GM21825 (cell line): ENCODE results near the gene HINFP.
"Not testable (repeated sequence)": the region's sequence is repeated elsewhere in the genome, so short reads cannot be mapped to it uniquely, and the experiment has no call there.

Experiments
- ATAC-seq: cut with Tn5 transposase; IDR thresholded peaks from one replicate; pipeline ENCODE4 v1.9.1; 2021; ENCODE audit warnings: mild to moderate bottlenecking, moderate library complexity; ENCODE audit not compliant: unreplicated experiment

Gene HINFP

DNA sequence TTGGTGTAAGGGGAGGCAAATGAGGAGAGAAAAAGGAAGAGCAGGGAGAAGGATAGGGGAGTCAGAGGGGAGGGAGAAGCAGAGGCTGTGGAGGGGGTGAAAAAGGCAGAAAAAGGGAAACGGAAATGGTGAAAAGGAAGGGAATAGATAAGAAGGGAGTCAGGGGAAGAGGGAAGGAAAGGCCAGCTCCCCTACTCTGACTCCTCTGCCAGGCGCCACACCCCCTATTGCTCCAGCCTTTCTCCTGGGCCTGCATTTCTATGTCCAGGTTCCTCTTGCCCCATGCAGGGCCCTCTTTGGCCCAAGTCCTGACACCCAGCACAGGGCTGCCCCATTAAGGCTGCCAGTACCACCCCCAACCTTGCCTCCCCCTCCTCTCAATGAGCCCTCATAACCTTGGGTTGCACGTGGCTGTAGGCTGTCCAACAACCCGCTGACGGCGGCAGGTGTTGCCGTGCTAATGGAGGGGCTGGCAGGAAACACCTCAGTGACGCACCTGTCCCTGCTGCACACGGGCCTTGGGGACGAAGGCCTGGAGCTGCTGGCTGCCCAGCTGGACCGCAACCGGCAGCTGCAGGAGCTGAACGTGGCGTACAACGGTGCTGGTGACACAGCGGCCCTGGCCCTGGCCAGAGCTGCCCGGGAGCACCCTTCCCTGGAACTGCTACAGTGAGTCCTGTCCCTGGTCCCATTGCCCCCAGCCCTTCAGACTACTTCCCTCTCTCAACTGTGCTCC, 60.5 kb downstream of the HINFP start:
- no peak for ATAC-seq

DNA sequence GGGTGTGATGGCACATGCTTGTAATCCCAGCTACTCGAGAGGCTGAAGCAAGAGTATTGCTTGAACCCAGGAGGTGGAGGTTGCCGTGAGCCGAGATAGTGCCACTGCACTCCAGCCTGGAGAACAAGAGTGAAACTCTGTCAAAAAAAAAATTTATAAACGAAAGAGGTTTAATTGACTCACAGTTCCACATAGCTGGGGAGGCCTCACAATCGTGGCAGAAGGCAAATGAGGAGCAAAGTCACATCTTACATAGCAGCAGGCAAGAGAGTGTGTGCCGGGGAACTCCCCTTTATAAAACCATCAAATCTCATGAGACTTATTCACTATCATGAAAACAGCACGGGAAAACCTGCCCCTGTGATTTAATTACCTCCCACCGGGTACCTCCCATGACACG, 63.0 kb downstream of the HINFP start:
- not testable (repeated sequence) for ATAC-seq
